Renal pelvis (tissue), 4 donors: ENCODE data around the gene YPEL4. TPM values are rescaled to one million over a fixed set of nuclear protein-coding genes. Genes with fewer than 3 reads are reported as not detected.

Source experiments
- DNase-seq: peaks from one replicate; pipeline ENCODE4 v3.0.0-alpha.2; 2013
- polyA plus RNA-seq, 3 donors: library from polyadenylated mRNA; unstranded; fragments of 120-200 nt; gene quantifications; one replicate each; pipeline ENCODE4 v1.2.1, GENCODE V29; 2013; ENCODE audit not compliant: insufficient read length in 3 of 3

Gene YPEL4
- polyA plus RNA-seq, 3 donors, result 2.0 to 5.9 (median 4.3) TPM

- no peak for DNase-seq
These were observed 1.7 kb upstream of the YPEL4 start for GRCh38 chr11:57651408-57651807.

DNA sequence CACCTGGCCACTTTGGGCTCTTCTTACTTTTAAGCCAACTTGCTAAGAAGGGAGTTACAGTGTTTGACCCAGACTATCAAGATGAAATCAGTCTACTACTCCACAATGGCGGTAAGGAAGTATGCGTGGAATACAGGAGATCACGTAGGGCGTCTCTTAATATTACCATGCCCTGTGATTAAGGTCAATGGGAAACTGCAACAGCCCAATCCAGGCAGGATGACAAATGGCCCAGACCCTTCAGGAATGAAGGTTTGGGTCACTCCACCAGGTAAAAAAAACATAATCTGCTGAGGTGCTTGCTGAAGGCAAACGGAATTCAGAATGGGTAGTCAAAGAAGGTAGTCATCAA, 1.0 kb upstream of the YPEL4 start:
- DNase-seq, result no peak

GRCh38 chr11:57648801-57649735, 644 bp downstream of the YPEL4 start:
- no peak for DNase-seq

DNA sequence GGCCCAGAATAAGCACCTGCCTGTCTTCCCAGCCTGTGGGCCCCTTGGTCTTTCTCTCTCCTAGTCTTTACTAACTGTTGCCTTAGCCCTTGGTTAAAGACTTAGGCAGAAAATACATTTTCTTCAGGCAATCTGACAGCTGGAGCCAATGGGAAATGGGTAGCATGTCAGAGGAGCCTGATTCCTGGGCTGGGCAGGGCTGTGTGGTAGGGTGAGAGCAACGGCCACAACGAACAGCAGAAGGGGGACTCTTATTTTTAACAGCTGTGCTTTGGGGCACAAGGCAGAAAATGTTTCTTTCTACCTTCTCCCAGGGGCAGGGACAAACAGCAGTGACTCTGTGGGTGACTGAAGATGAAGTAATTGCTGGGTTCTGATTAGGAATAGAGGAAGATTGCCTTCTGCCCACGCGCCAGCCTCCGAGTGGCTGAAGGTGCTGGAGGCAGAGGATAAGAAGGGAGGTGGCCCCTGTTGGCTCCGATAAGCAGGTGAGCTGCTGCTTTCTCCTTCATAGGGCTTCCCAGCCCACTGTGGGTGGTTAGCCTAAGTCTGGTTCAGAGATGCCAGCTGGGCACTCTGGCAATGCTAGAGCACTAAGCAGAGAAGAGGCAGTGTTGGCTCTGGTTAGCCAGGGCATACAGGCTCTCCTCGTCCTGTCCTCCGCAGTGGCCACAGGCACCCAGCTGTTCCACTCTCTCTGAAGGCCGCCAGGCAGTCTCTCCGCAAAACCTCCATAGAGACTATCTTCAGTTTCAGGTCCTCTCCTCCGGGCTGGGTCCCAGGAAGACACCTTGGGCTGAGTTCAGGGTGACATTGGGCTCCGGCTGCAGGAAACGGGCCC, 1.5 kb downstream of the YPEL4 start:
- DNase-seq, result no peak

DNA sequence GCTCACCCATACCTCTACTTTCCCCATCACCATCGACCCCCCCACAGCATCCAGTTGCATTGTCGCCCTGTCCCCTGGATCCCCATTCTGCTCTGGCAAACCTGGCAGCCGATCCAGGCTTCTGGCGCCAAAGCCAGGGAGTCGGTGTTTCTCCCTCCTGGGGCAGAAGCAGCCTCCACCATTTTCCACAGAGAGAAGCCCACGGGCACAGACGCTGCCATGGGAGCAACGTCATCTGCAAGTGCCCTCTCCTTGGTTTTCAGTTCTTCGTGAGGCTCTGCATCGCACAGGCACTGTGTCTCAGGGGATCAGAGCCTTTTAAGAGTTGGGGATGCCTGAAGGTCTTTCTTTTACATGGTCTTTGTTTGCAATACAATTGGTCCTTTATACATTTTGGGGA, 2.3 kb downstream of the YPEL4 start:
- no peak for DNase-seq

GRCh38 chr11:57646799-57647303, 2.9 kb downstream of the YPEL4 start:
- no peak for DNase-seq

- DNase-seq, result no peak
These were observed 3.4 kb downstream of the YPEL4 start for GRCh38 chr11:57646194-57646798.

- no peak for DNase-seq
These were observed 4.0 kb downstream of the YPEL4 start for GRCh38 chr11:57645689-57646085.

- peak; percentile 83 for DNase-seq
These were observed 4.7 kb downstream of the YPEL4 start for GRCh38 chr11:57644748-57645688.

GRCh38 chr11:57643802-57644201, 5.9 kb downstream of the YPEL4 start:
- no peak for DNase-seq

- DNase-seq, result no peak
These were observed 8.5 kb downstream of the YPEL4 start for GRCh38 chr11:57641011-57641807.

DNA sequence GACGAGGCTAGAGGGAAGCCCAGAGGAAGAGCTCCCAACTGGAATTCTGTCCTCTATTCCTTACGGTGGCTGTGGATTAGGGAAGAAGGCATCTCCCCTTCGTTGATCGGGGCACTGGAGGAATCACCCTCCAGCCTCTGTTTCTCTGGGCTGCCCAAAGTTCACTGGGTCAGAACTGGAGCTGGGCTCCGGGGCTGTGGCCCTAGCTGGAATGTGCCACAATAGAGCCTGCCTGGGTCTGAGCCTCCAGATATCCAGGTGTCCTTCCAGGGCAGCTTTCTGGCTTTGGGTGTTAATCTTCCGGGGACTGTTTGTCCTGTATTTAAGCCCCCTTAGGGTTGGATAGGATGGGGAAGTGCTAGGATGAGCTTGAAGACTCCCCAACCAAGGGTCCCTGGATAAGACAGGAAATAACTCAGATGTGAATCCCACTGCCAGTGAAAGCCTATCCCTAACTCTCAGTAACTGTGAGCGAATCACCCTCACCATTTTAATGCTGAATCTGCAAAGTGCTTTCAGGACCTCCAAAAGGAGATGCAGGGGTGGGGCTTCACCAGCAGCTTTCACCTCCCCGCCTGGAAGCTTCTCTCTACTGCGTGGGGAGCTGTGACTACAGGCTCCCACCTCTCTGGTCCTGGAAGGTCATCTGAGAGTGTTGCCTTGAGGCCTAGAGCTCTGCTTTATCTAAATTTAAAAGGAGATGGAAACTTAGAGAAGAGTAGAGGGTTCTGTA, 9.5 kb downstream of the YPEL4 start:
- no peak for DNase-seq

DNA sequence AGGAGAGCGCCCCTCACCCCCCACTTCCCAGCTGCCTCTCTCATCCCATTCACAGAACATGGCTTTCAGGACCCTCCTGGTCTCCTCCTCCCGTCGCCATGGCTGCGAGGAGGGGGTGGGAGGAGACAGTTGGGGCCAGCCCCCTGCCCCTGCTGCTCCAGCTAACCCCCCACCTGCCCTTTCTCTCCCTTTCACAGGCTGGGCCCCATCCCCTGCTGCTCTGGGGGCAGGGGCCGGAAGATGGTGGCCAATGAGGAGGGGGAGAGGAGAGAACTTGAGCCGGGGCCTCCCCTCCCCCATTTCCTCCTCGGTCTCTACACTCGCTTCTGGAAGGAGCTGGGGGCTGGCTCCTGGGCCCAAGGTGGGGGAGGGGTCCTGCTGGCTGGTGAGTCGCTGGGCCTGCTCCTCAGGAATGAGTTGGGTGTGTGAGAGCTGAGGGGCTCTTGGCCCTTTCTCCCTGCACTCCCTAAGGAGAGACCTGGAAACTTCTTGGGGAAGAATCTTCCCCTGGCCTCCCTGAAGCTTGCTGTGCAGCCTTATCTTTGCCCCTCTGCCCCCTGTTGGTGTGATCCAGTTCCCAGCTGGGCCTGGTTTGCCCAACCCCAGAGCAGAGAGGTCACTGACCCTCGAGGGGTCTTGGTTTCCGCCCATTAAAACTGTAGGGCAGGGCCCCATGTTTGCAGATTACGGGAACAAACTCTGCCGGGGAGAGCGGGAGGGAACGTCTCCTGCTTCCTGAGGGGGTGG, 10.2 kb downstream of the YPEL4 start:
- peak; percentile 96 for DNase-seq

DNA sequence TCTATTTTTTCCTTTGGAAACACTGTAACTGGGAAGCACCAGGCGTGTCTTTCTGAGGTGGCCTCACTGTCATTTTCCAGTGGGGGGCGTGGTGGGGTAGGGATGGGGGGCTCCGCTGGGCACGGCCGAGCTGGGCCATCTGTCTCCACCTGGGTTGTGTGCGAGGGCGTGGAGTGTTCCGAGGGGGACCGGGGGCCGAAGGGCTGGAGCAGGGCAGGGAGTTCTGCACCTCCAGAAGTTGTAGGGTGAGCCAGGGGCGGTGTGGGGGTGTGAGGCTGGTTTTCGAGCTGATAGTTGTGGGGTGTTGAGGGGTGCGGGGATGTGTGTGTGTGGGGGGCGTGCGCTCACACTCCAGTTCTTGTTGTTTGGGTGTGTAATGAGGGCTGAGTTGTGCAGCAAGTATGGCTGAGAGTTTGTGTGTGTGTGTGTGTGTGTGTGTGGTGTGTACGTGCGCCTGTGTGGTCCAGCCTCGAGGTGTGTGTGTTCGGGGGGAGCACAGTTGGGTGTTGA, 10.8 kb downstream of the YPEL4 start:
- no peak for DNase-seq

DNA sequence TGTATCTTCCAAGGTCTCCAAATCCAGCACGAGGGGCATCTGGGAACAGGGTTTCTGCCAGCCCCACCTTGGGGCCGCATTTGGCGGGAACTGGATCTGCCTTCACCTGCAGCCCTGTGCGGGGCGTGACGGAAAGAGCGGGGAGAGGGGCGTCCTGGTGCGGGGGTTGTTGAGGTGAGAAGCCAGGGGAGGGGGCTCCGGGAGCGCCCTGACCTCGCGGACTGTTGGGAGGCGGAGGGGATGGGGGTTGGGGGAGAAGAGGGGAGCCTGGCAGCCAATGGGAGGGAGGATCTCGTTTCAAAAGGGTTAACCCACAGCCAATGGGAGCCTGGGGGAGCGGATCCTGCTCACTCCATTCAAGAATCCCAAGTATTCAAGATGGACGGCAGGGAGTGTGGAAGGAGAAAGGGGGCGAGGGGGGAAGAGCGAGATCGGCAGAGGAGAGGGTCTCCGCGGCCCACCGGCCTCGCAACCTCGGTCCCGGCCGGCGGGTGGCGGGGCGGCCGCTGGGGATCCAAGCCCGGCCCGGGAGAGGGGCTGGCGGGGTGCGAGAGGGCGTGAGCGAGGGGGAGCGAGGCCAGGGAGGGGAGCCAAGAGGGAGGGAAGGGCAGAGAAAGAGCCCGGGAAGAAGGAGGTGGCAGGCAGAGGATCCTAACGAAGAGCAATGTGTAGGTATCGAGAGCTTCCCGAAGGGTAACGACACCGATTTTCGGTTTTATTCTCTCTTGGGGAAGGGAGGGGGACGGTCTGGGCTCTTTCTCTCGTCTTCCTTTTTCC, 11.5 kb downstream of the YPEL4 start:
- DNase-seq, result peak; percentile 95

DNA sequence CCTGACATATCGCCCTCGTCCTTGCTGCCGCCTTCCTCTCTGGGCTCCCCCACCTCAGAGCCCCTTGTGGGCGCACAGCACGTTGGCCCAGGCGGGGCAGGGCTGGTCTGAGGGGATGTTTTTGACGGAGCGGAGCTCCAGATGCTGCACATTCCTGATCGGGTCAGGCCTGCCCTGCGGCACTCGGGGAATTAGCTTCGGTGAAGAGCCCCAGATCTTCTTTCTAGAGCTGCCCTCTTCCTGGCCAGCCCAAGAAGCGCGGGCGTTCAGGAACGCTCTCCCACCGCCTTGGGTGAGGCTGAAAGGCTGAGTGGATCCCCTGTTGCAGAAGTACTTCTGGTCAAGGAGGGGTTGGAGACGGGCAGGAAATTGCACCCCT, 12.1 kb downstream of the YPEL4 start:
- DNase-seq, result no peak

GRCh38 chr11:57635246-57635645, 14.5 kb downstream of the YPEL4 start:
- DNase-seq, result no peak

- no peak for DNase-seq
These were observed 15.4 kb downstream of the YPEL4 start for GRCh38 chr11:57634311-57634710.
